Endothelial cell of umbilical vein (primary cell): ENCODE results near the gene APBA2. TPM values are rescaled to one million over a fixed set of nuclear protein-coding genes. Genes with fewer than 3 reads are reported as not detected.

ENCODE experiments used
- BruUV-seq: library from RNA; stranded (reverse); fragments of 400-500 nt; replicated peaks from 2 replicates; lab custom pipeline; 2021; lab: Mats Ljungman, UMichigan
- CTCF ChIA-PET: fragments of 300-600, 350-600 bp; sonication (Branson Sonifier 250); formaldehyde crosslinking; loops from one replicate; lab custom pipeline; 2021; ENCODE audit warnings: antibody characterized with exemption, inconsistent platforms; lab: Charles Lee
- POLR2A ChIA-PET: fragments of 300-600, 350-600 bp; sonication (Branson Sonifier 250); formaldehyde crosslinking; loops from one replicate; lab custom pipeline; 2021; ENCODE audit warnings: antibody characterized with exemption, inconsistent platforms; lab: Charles Lee
- DNase-seq: peaks from one replicate; pipeline ENCODE4 v3.0.0-alpha.2; 2011; ENCODE audit warnings: low read depth, low spot score
- FAIRE-seq: peaks from 2 replicates; lab custom pipeline; 2011; peaks lifted over from hg19 to GRCh38; lab: Jason Lieb, UNC
- H2AFZ ChIP-seq: 2 replicates; pipeline ENCODE4 v1.6.0; 2012; ENCODE audit warnings: low read depth, low read length, control low read depth, inconsistent platforms
- H3K27ac ChIP-seq: 2 replicates; pipeline ENCODE4 v1.5.1; 2011; ENCODE audit warnings: low read depth, mild to moderate bottlenecking, control low read depth, low read length, moderate library complexity; ENCODE audit not compliant: insufficient read depth
- H3K27me3 ChIP-seq, 2 experiments: 2 replicates each; pipeline versions ENCODE4 v1.6.0 to v1.6.1; 2011; ENCODE audit warnings: low read length in 2 of 2, mixed read lengths in 1 of 2; ENCODE audit not compliant: control insufficient read depth in 2 of 2, insufficient read depth in 2 of 2
- H3K36me3 ChIP-seq, 2 experiments: 2 replicates in 1 of 2; 3 replicates in 1 of 2; pipeline ENCODE4 v1.5.1; 2011; ENCODE audit warnings: low read length in 2 of 2, mild to moderate bottlenecking in 1 of 2, moderate library complexity in 1 of 2; ENCODE audit not compliant: control insufficient read depth in 2 of 2, insufficient read depth in 2 of 2; ENCODE audit errors: extremely low read depth in 1 of 2
- H3K4me1 ChIP-seq: 3 replicates; pipeline ENCODE4 v1.5.1; 2011; ENCODE audit warnings: mild to moderate bottlenecking, low read length; ENCODE audit not compliant: control insufficient read depth, insufficient read depth; ENCODE audit errors: extremely low read depth
- H3K4me2 ChIP-seq: 2 replicates; pipeline ENCODE4 v1.6.1; 2011; ENCODE audit warnings: low read length, control low read depth, mixed read lengths; ENCODE audit not compliant: insufficient read depth
- H3K4me3 ChIP-seq, 3 experiments: fragments of 200-600 bp in 1 of 3; sonication (generic), shearing (Covaris generic) in 1 of 3; replicated peaks in 1 of 3; 2 replicates each; pipeline ENCODE4 v1.5.1; 2011 to 2016; ENCODE audit warnings: control low read depth in 3 of 3, low read length in 3 of 3, mild to moderate bottlenecking in 2 of 3, inconsistent platforms in 1 of 3, low read depth in 1 of 3, moderate library complexity in 1 of 3; ENCODE audit not compliant: insufficient read depth in 1 of 3
- H3K79me2 ChIP-seq: 2 replicates; pipeline ENCODE4 v1.6.0; 2012; ENCODE audit warnings: low read length, inconsistent platforms; ENCODE audit not compliant: control insufficient read depth, insufficient read depth
- H3K9ac ChIP-seq: replicated peaks from 2 replicates; pipeline ENCODE3; 2011; ENCODE audit warnings: low read length, control low read depth; ENCODE audit not compliant: insufficient read depth; ENCODE audit errors: extremely low read depth
- H3K9me1 ChIP-seq: replicated peaks from 3 replicates; pipeline ENCODE4 v1.6.0; 2011; ENCODE audit warnings: mild to moderate bottlenecking, low read length; ENCODE audit not compliant: control insufficient read depth, insufficient read depth; ENCODE audit errors: extremely low read depth
- H3K9me3 ChIP-seq: replicated peaks from 2 replicates; pipeline ENCODE4 v1.5.1; 2012; ENCODE audit warnings: low read length, inconsistent platforms; ENCODE audit not compliant: control insufficient read depth, insufficient read depth
- H4K20me1 ChIP-seq: replicated peaks from 2 replicates; pipeline ENCODE3; 2011; ENCODE audit warnings: mild to moderate bottlenecking, low read length; ENCODE audit not compliant: control insufficient read depth, insufficient read depth; ENCODE audit errors: extremely low read depth
- CTCF ChIP-seq, 2 donors: IDR thresholded peaks; 1 replicate in 1 of 2; 2 replicates in 1 of 2; pipeline ENCODE4 v1.5.1; 2011; ENCODE audit warnings: low read length in 2 of 2, mild to moderate bottlenecking in 2 of 2, moderate library complexity in 2 of 2, control low read depth in 1 of 2, inconsistent platforms in 1 of 2, low read depth in 1 of 2; ENCODE audit not compliant: insufficient read depth in 1 of 2; ENCODE audit errors: extremely low read depth in 1 of 2
- EZH2 ChIP-seq: IDR thresholded peaks from 2 replicates; pipeline ENCODE4 v1.6.1; 2012; ENCODE audit warnings: borderline replicate concordance, low read depth, mild to moderate bottlenecking, moderate library complexity, low read length, inconsistent platforms; ENCODE audit not compliant: severe bottlenecking
- FOS ChIP-seq: IDR thresholded peaks from 2 replicates; pipeline ENCODE4 v1.6.1; 2011; ENCODE audit warnings: mild to moderate bottlenecking, low read length, moderate library complexity, borderline replicate concordance; ENCODE audit not compliant: insufficient read depth
- GATA2 ChIP-seq: IDR thresholded peaks from 2 replicates; pipeline ENCODE4 v1.7.0; 2011; ENCODE audit warnings: low read depth, mild to moderate bottlenecking, moderate library complexity, mixed read lengths, low read length; ENCODE audit not compliant: insufficient read length, insufficient read depth
- JUN ChIP-seq: IDR thresholded peaks from 2 replicates; pipeline ENCODE4 v1.6.1; 2011; ENCODE audit warnings: borderline replicate concordance, low read depth; ENCODE audit not compliant: insufficient read length, insufficient read depth
- MAX ChIP-seq: IDR thresholded peaks from 2 replicates; pipeline ENCODE4 v1.6.1; 2011; ENCODE audit not compliant: insufficient read depth, insufficient read length
- MYC ChIP-seq: IDR thresholded peaks from one replicate; pipeline ENCODE4 v1.6.1; 2011; ENCODE audit warnings: mild to moderate bottlenecking, low read depth, low read length
- POLR2A ChIP-seq: IDR thresholded peaks from 2 replicates; pipeline ENCODE4 v1.6.1; 2012; ENCODE audit warnings: low read depth, mild to moderate bottlenecking, control low read depth, low read length
- POLR2AphosphoS5 ChIP-seq: IDR thresholded peaks from 2 replicates; pipeline ENCODE4 v1.6.1; 2012; ENCODE audit warnings: low read depth, mild to moderate bottlenecking, control low read depth, low read length, moderate library complexity; ENCODE audit not compliant: insufficient read depth
- dilution Hi-C: fragments of 300-500 bp; cut with MboI; formaldehyde crosslinking; loops from one replicate; pipeline ENCODE4 v1.15.0; 2019; ENCODE audit warnings: low sequenced_read_pairs; ENCODE audit not compliant: extremely low pct_ligation_motif_present
- intact Hi-C: fragments of 100-400 bp; cut with micrococcal nuclease; formaldehyde crosslinking; loops from one replicate; pipeline ENCODE4 v1.10.0; 2022
- polyA plus RNA-seq, 4 experiments: library from polyadenylated mRNA; depleted of rRNA in 3 of 4; stranded (reverse) in 3 of 4; unstranded in 1 of 4; fragments of >200 nt; gene quantifications; 2 replicates each; pipeline versions ENCODE4 v1.2.1 to v1.2.3, GENCODE V29; 2011 to 2012; ENCODE audit warnings: missing spikeins in 1 of 4
- total RNA-seq: library from RNA; stranded (reverse); gene quantifications from 2 replicates; pipeline ENCODE4 v1.2.3, GENCODE V29; 2021

Gene APBA2
- total and polyA plus RNA-seq, 2 donors (not counting 3 experiments of a cell fraction or from before 2014, with no cell fraction given), result 5.7 to 11.1 TPM

GRCh38 chr15:28957606-28958498 is 72.1 kb downstream of the APBA2 start:
- Histone ChIP-seq H3K36me3 (no peaks in the 10 kb centered on the region), H2AFZ (no peak overlapping the region), H3K9ac (no peak overlapping the region), H3K27ac (no peak overlapping the region), H3K79me2 (no peaks in the 10 kb centered on the region), H3K27me3 (no peaks in the 10 kb centered on the region), H4K20me1 (no peaks in the 10 kb centered on the region), H3K4me1 (peaks cover 4% of the 10 kb centered on the region), H3K4me2 (no peak overlapping the region), H3K9me1 (no peaks in the 10 kb centered on the region), H3K9me3 (no peaks in the 10 kb centered on the region), H3K4me3 (no peak overlapping the region)
- no TSS peak for BruUV-seq
- intact Hi-C loops (no loop called here), dilution Hi-C loops (no loop called here)
- no peak for DNase-seq
- CTCF ChIA-PET, result interaction anchor here (0.9 kb wide), 1 partner anchor 144 kb away, joined by 3 read pairs; no protein-coding TSS in a partner anchor
- TF ChIP-seq MYC (no peak), POLR2AphosphoS5 (no peak), JUN (no peak), FOS (no peak), POLR2A (no peak), GATA2 (no peak), EZH2 (no peak), CTCF (IDR thresholded peaks at IDR 0.05; ENCODE audit: extremely low read depth in 1 of 2, insufficient read depth in 1 of 2, low read depth in 1 of 2, low read length in 2 of 2) (no peak), MAX (no peak)
- FAIRE-seq, result no peak
- POLR2A ChIA-PET, result no interaction called here
